GM19468 (cell line): ENCODE results near the gene NRGN.
A peak's percentile ranks its signal among the peaks of the same experiment; 100 is the strongest.

Source experiments
- ATAC-seq: cut with Tn5 transposase; IDR thresholded peaks from one replicate; pipeline ENCODE4 v1.9.1; 2021; ENCODE audit warnings: mild to moderate bottlenecking, moderate library complexity, moderate number of reproducible peaks; ENCODE audit not compliant: unreplicated experiment; ENCODE audit errors: extremely low read depth

NRGN gene

GRCh38 chr11:124738713-124739478, 846 bp upstream of the NRGN start:
- no peak for ATAC-seq

- ATAC-seq, result peak; percentile 19
Measured at GRCh38 chr11:124740277-124740882, 638 bp downstream of the NRGN start.

GRCh38 chr11:124742555-124742954, 2.8 kb downstream of the NRGN start:
- ATAC-seq, result no peak

GRCh38 chr11:124743050-124743449, 3.3 kb downstream of the NRGN start:
- no peak for ATAC-seq

DNA sequence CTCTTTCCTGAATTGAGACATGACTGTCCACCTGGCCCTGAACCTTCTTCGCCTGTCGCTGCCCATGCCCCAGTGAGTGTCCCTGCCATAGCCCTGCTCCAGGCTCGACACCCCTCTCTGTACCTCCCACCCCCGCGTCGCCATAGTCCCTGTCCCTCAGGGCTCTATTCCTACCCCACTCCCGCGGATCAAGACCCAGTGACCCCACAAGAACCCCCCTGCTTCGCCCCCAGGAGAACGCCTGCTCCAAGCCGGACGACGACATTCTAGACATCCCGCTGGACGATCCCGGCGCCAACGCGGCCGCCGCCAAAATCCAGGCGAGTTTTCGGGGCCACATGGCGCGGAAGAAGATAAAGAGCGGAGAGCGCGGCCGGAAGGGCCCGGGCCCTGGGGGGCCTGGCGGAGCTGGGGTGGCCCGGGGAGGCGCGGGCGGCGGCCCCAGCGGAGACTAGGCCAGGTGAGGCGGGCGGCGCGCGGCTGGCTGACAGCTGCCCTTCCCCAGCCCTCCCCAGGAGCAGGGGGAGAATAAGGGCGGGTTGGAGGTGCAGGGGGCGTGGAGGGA, 5.6 kb downstream of the NRGN start:
- ATAC-seq, result no peak

DNA sequence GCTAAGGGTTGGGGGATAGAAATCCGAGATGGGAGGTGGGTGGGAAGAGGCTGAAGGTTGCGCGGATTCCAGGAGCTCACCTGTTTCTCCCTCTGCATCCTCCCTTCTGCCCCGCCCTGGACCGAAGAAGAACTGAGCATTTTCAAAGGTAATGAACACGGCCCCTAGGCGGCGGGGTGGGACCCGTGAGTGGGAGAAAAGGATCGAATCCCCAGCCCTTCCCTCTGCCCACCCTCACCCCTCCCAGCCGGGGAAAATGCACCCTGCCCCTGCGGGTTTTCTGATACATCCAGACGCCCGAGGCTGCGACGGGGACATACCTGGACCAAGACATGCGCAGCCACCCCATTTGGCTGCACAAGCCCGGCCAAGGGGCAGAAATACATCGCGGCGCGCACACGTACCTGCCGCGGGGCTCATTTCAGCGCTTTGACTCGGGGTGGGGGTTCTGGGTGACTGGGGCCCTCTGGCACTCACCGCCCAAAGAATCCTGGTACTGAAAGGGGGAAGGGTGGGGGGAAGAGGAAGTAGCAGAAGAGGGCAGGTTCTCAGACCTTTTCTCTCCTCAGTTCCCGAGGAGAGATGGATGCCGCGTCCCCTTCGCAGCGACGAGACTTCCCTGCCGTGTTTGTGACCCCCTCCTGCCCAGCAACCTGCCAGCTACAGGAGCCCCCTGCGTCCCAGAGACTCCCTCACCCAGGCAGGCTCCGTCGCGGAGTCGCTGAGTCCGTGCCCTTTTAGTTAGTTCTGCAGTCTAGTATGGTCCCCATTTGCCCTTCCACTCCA, 6.3 kb downstream of the NRGN start:
- no peak for ATAC-seq

GRCh38 chr11:124746621-124747243, 7.0 kb downstream of the NRGN start:
- ATAC-seq, result peak; percentile 73

- no peak for ATAC-seq
Measured at GRCh38 chr11:124747406-124748099, 7.8 kb downstream of the NRGN start.

DNA sequence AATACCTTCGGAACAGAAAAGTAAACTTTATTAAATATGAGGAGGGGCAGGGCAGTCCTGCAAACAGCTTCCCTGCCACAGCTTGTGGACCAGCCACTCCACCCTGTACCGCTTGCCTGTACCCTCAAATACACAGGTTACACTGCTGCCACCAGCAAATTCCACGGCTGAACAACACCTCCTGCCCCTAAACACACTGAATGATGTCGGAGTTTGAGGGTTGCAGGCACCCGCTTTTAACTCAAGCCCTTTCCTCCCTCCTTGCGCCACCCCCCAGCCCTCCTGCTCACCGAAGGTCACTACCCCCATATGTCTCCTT, 8.3 kb downstream of the NRGN start:
- no peak for ATAC-seq

- ATAC-seq, result no peak
Measured at GRCh38 chr11:124748481-124749343, 9.0 kb downstream of the NRGN start.

- no peak for ATAC-seq
Measured at GRCh38 chr11:124749912-124750311, 10.2 kb downstream of the NRGN start.

DNA sequence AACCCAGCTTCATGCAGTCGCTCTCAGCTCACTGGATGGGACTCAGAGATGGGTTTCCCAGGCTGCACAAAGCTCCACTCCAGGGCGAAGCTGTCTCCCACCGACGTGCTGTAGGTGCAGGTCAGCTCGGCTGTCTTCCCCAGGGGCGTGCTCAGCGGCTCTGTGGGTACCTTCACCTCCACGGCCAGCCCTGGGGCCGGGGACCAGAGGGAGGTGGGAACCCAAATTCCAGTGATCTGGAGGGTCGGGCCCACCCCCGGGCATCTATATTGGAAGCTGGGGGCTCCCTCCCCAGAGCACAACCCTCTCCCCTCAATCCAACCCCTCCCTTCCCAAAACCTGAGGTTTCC, 11.6 kb downstream of the NRGN start:
- no peak for ATAC-seq

GRCh38 chr11:124751741-124752470, 12.2 kb downstream of the NRGN start, which contains the start of gene VSIG2:
Gene VSIG2, minus strand, starts transcription at chr11:124752255. Its CDS starts 118 bp downstream, at chr11:124752137.
- ATAC-seq, result no peak

- ATAC-seq, result no peak
Measured at GRCh38 chr11:124752471-124753102, 12.8 kb downstream of the NRGN start.

GRCh38 chr11:124753205-124753604, 13.5 kb downstream of the NRGN start:
- ATAC-seq, result no peak

DNA sequence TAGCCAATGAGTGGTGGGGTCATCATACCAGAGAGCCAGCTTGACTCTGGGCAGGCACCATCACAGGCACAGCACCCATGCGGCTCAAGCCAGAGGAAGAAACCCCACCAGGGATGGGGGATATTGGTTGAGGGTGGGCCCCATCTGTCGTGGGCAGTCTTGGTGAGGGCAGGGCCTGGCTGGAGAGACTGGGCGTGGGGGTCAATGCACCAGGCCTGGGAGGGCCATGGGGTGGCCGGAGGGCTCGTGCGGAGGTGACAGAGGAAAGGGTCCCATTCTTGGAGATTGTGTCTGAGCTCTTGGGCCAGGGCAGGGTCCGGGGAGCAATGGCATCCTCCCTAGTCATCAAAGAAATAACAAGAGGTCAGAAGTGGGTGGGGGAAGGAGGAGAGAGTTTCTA, 13.9 kb downstream of the NRGN start:
- no peak for ATAC-seq

DNA sequence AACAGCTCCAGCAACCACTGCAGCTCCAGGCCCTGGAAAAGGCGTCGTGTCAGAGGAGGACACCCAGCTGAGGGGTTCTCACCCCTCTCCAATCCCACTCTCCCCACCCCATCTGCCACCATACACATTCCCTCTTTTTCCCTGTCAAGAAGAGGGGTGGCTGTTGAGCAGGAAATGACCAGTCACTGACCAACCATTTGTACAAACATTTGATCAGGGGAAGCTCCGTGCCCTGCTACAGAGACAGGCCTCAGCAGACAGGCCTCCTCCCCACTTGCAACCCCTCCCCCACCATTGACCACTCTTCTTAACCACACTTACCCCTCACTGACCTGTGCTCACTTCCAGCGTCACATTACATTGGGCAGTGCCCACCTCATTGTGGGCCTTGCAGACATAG, 14.6 kb downstream of the NRGN start:
- ATAC-seq, result no peak

DNA sequence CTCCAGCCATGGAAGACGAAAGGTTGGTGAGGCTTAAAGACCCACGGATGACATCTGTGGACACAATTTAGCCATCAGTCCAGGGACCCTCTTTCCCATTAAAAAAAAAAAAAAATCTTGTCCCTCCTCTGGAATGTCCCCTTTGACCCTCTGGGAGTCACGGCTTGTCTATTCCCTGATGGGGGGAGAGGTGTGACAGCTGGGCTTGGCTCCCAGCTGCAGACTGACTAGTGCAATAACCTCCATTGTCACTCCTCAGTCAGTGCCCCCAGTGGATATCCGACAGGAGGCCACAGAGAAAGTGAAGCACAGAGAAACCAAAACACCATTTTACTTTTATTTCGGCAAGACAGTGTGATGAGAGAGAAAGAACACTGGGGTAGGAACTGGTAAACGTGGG, 15.0 kb downstream of the NRGN start:
- no peak for ATAC-seq
